Astrocyte (in vitro differentiated cells and primary cell): Measurements from ENCODE around the gene FGGY. TPM values are rescaled to one million over a fixed set of nuclear protein-coding genes. Genes with fewer than 3 reads are reported as not detected.

Experiments
- DNase-seq: peaks from one replicate; pipeline ENCODE4 v3.0.0-alpha.2; 2010; ENCODE audit warnings: low read depth
- FAIRE-seq: peaks from 2 replicates; lab custom pipeline; 2011; peaks lifted over from hg19 to GRCh38; lab: Jason Lieb, UNC
- H2AFZ ChIP-seq: 2 replicates; pipeline ENCODE4 v1.6.0; 2012; ENCODE audit warnings: low read depth, low read length, inconsistent platforms
- H3K27ac ChIP-seq: 2 replicates; pipeline ENCODE4 v1.5.1; 2011; ENCODE audit warnings: low read depth, low read length, inconsistent platforms
- H3K27me3 ChIP-seq: 2 replicates; pipeline ENCODE4 v1.6.0; 2011; ENCODE audit warnings: low read length, inconsistent platforms; ENCODE audit not compliant: insufficient read depth
- H3K36me3 ChIP-seq: 2 replicates; pipeline ENCODE4 v1.5.1; 2011; ENCODE audit warnings: low read length, inconsistent platforms; ENCODE audit not compliant: insufficient read depth
- H3K4me1 ChIP-seq: 2 replicates; pipeline ENCODE4 v1.5.1; 2011; ENCODE audit warnings: low read length, inconsistent platforms; ENCODE audit not compliant: insufficient read depth
- H3K4me2 ChIP-seq: 2 replicates; pipeline ENCODE4 v1.6.0; 2012; ENCODE audit warnings: low read length, inconsistent platforms
- H3K4me3 ChIP-seq: 2 replicates; pipeline ENCODE4 v1.5.1; 2011; ENCODE audit warnings: low read depth, mild to moderate bottlenecking, low read length, inconsistent platforms; ENCODE audit not compliant: insufficient read depth
- H3K79me2 ChIP-seq: 2 replicates; pipeline ENCODE4 v1.6.0; 2012; ENCODE audit warnings: mild to moderate bottlenecking, low read length, inconsistent platforms; ENCODE audit not compliant: insufficient read depth
- H3K9ac ChIP-seq: 2 replicates; pipeline ENCODE4 v1.6.0; 2012; ENCODE audit warnings: mild to moderate bottlenecking, low read length, inconsistent platforms
- H3K9me3 ChIP-seq: 2 replicates; pipeline ENCODE4 v1.5.1; 2012; ENCODE audit warnings: low read depth, mild to moderate bottlenecking, low read length, inconsistent platforms; ENCODE audit not compliant: insufficient read depth
- H4K20me1 ChIP-seq: 2 replicates; pipeline ENCODE4 v1.6.0; 2012; ENCODE audit warnings: low read length, inconsistent platforms; ENCODE audit not compliant: insufficient read depth
- H3K27ac Mint-ChIP-seq: one replicate; pipeline ENCODE4 v1.8.0; 2021; ENCODE audit warnings: mild to moderate bottlenecking, mixed read lengths; ENCODE audit not compliant: unreplicated experiment
- H3K27me3 Mint-ChIP-seq: one replicate; pipeline ENCODE4 v1.8.0; 2021; ENCODE audit warnings: low read depth, mixed read lengths; ENCODE audit not compliant: unreplicated experiment
- H3K36me3 Mint-ChIP-seq: one replicate; pipeline ENCODE4 v1.8.0; 2021; ENCODE audit warnings: low read depth, mixed read lengths; ENCODE audit not compliant: unreplicated experiment
- H3K4me1 Mint-ChIP-seq: one replicate; pipeline ENCODE4 v1.8.0; 2021; ENCODE audit warnings: low read depth, mixed read lengths; ENCODE audit not compliant: unreplicated experiment
- H3K4me3 Mint-ChIP-seq: one replicate; pipeline ENCODE4 v1.8.0; 2021; ENCODE audit warnings: mild to moderate bottlenecking, moderate library complexity, mixed read lengths; ENCODE audit not compliant: unreplicated experiment
- H3K9me3 Mint-ChIP-seq: one replicate; pipeline ENCODE4 v1.8.0; 2021; ENCODE audit warnings: mild to moderate bottlenecking, mixed read lengths; ENCODE audit not compliant: unreplicated experiment
- EZH2 ChIP-seq: IDR thresholded peaks from 2 replicates; pipeline ENCODE4 v1.6.1; 2012; ENCODE audit warnings: mild to moderate bottlenecking, low read length, inconsistent platforms; ENCODE audit not compliant: insufficient read depth
- total RNA-seq: library from RNA; stranded (reverse); gene quantifications from 2 replicates; pipeline ENCODE4 v1.2.1, GENCODE V29; 2021
- TF ChIP-seq, protein P1 (sequence below): IDR thresholded peaks from 2 replicates; pipeline ENCODE4 v1.5.1; 2011; ENCODE audit warnings: low read depth, mild to moderate bottlenecking, inconsistent platforms, low read length, moderate library complexity; ENCODE audit not compliant: insufficient read depth

FGGY gene
- total RNA-seq, 1 donor from 2014 or later: 6.8 TPM

DNA sequence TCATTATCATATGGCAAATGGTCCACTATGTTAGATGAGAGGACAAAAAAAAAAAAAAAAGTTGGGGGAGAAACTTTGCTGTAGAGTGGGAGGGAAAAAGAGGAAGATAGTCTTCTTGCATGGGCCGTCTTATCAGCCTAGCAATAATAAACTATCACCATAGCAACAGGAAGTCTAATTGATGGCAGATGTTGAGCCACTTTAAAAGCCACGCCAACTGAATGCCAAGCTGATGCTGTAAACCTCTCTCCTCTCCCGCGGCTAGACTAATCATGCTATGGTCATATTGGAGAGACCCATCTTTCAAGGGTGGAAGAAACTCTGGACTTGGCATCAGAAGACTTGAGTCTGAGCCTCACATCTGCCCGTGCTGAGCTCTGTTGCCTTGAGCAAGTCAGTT is 395.7 kb downstream of the FGGY start:
- Histone ChIP-seq H3K4me2 (peak overlapping the region; percentile 36), H4K20me1 (no peaks in the 10 kb centered on the region), H3K4me3 (no peak overlapping the region), H3K79me2 (no peaks in the 10 kb centered on the region), H3K27me3 (no peaks in the 10 kb centered on the region), H2AFZ (no peak overlapping the region), H3K36me3 (no peaks in the 10 kb centered on the region), H3K4me1 (peaks cover 5% of the 10 kb centered on the region), H3K9me3 (no peaks in the 10 kb centered on the region), H3K9ac (no peak overlapping the region), H3K27ac (peak overlapping the region; percentile 52)
- no peaks in the 10 kb centered on the region for H3K9me3 Mint-ChIP-seq
- H3K36me3 Mint-ChIP-seq: no peaks in the 10 kb centered on the region
- no peak overlapping the region for H3K27ac Mint-ChIP-seq
- peaks cover 2% of the 10 kb centered on the region for H3K4me1 Mint-ChIP-seq
- H3K4me3 Mint-ChIP-seq: no peak overlapping the region
- DNase-seq (peak; percentile 93), FAIRE-seq (peak; percentile 91)
- TF ChIP-seq, protein P1, sequence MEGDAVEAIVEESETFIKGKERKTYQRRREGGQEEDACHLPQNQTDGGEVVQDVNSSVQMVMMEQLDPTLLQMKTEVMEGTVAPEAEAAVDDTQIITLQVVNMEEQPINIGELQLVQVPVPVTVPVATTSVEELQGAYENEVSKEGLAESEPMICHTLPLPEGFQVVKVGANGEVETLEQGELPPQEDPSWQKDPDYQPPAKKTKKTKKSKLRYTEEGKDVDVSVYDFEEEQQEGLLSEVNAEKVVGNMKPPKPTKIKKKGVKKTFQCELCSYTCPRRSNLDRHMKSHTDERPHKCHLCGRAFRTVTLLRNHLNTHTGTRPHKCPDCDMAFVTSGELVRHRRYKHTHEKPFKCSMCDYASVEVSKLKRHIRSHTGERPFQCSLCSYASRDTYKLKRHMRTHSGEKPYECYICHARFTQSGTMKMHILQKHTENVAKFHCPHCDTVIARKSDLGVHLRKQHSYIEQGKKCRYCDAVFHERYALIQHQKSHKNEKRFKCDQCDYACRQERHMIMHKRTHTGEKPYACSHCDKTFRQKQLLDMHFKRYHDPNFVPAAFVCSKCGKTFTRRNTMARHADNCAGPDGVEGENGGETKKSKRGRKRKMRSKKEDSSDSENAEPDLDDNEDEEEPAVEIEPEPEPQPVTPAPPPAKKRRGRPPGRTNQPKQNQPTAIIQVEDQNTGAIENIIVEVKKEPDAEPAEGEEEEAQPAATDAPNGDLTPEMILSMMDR: no peak
- no peak for TF ChIP-seq EZH2
- no peaks in the 10 kb centered on the region for H3K27me3 Mint-ChIP-seq

DNA sequence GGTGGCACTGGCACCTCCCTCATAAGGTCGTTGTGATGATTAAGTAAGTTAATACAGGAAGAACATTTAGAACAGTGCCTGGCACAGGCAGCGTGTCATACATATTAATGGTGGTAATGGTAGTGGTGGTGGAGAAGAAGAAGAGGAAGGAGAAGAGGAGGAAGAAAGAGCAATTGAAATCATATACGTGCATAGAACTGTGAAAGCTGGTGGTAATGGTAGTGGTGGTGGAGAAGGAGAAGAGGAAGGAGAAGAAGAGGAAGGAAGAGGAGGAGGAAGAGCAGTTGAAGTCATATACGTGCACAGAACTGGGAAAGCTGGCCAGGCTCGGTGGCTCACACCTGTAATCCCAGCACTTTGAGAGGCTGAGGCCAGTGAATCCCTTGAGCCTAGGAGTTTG is 396.5 kb downstream of the FGGY start:
- Histone ChIP-seq H3K79me2 (no peaks in the 10 kb centered on the region), H3K9ac (no peak overlapping the region), H2AFZ (no peak overlapping the region), H3K27me3 (no peaks in the 10 kb centered on the region), H3K27ac (no peak overlapping the region), H3K4me1 (peaks cover 5% of the 10 kb centered on the region), H3K9me3 (no peaks in the 10 kb centered on the region), H3K4me3 (no peak overlapping the region), H3K4me2 (no peak overlapping the region), H4K20me1 (no peaks in the 10 kb centered on the region), H3K36me3 (no peaks in the 10 kb centered on the region)
- peaks cover 7% of the 10 kb centered on the region for H3K4me1 Mint-ChIP-seq
- no peaks in the 10 kb centered on the region for H3K9me3 Mint-ChIP-seq
- H3K36me3 Mint-ChIP-seq: no peaks in the 10 kb centered on the region
- TF ChIP-seq EZH2: no peak
- TF ChIP-seq, protein P1: no peak
- H3K4me3 Mint-ChIP-seq: no peak overlapping the region
- FAIRE-seq (no peak), DNase-seq (no peak)
- no peaks in the 10 kb centered on the region for H3K27me3 Mint-ChIP-seq
- H3K27ac Mint-ChIP-seq: no peak overlapping the region

DNA sequence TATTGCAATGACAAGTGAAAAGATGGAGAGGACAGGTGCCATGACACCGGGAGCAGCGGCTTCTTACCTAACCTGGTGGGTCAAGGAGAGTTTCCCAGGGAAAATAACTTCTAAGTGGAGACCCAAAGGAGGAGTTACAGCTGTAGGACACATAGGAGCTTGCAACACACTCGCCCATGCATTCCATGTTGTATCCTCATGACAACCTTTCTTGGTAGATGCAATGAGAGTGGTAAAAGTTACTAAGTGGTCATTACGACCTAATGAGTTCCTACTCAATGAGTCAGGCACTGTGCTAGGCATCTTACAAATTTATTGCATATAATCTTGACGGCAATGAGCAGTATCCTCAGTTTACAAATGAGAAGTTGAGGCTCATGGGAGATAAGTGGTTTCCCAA is 398.4 kb downstream of the FGGY start:
- Mint-ChIP-seq H3K27me3 (no peaks in the 10 kb centered on the region), H3K4me3 (no peak overlapping the region), H3K9me3 (no peaks in the 10 kb centered on the region), H3K27ac (no peak overlapping the region), H3K4me1 (peaks cover 16% of the 10 kb centered on the region), H3K36me3 (no peaks in the 10 kb centered on the region)
- no peak overlapping the region for H3K4me2 ChIP-seq
- H3K27me3 ChIP-seq: no peaks in the 10 kb centered on the region
- TF ChIP-seq, protein P1: no peak
- no peak for TF ChIP-seq EZH2
- H3K9ac ChIP-seq: no peak overlapping the region
- no peak overlapping the region for H3K27ac ChIP-seq
- no peaks in the 10 kb centered on the region for H3K36me3 ChIP-seq
- no peak overlapping the region for H3K4me3 ChIP-seq
- H3K4me1 ChIP-seq: peaks cover 7% of the 10 kb centered on the region
- H3K9me3 ChIP-seq: no peaks in the 10 kb centered on the region
- FAIRE-seq: no peak
- DNase-seq: peak; percentile 33
- no peaks in the 10 kb centered on the region for H3K79me2 ChIP-seq
- no peak overlapping the region for H2AFZ ChIP-seq
- H4K20me1 ChIP-seq: no peaks in the 10 kb centered on the region
